Activated CD8-positive, alpha-beta T cell treated with anti-CD3 and anti-CD28 coated beads for 36 hours (primary cell): ENCODE results near the gene MAST3. TPM values are rescaled to one million over a fixed set of nuclear protein-coding genes. Genes with fewer than 3 reads are reported as not detected.

Experiments
- ATAC-seq: fragments of 200-7000 bp; cut with Tn5 transposase; one replicate; pipeline ENCODE4 v1.10.0; 2021; ENCODE audit warnings: mild to moderate bottlenecking, moderate library complexity
- CTCF ChIA-PET: fragments of 350-600 bp; sonication (Branson Sonifier 250); formaldehyde crosslinking; loops from one replicate; lab custom pipeline; 2021; ENCODE audit warnings: antibody characterized with exemption; lab: Charles Lee
- POLR2A ChIA-PET: fragments of 350-600 bp; sonication (Branson Sonifier 250); formaldehyde crosslinking; loops from one replicate; lab custom pipeline; 2021; ENCODE audit warnings: antibody characterized with exemption; lab: Charles Lee
- DNase-seq: peaks from one replicate; pipeline ENCODE4 v3.0.0-alpha.2; 2020
- H3K27ac Mint-ChIP-seq: one replicate; pipeline ENCODE4 v1.8.0; 2021; ENCODE audit warnings: mild to moderate bottlenecking, mixed read lengths
- H3K27me3 Mint-ChIP-seq: one replicate; pipeline ENCODE4 v1.8.0; 2021; ENCODE audit warnings: mixed read lengths
- H3K36me3 Mint-ChIP-seq: one replicate; pipeline ENCODE4 v1.8.0; 2021; ENCODE audit warnings: low read depth, mixed read lengths
- H3K4me1 Mint-ChIP-seq: one replicate; pipeline ENCODE4 v1.8.0; 2021; ENCODE audit warnings: low read depth, mixed read lengths
- H3K4me3 Mint-ChIP-seq: one replicate; pipeline ENCODE4 v1.8.0; 2021; ENCODE audit warnings: mild to moderate bottlenecking, moderate library complexity, mixed read lengths
- H3K9me3 Mint-ChIP-seq: one replicate; pipeline ENCODE4 v1.8.0; 2021; ENCODE audit warnings: mixed read lengths
- intact Hi-C: fragments of 100-400 bp; cut with micrococcal nuclease; formaldehyde crosslinking; loops from one replicate; pipeline ENCODE4 v1.10.0; 2022
- total RNA-seq, 2 experiments: library from RNA; stranded (reverse); gene quantifications; one replicate each; pipeline ENCODE4 v1.2.3, GENCODE V29; 2021
- TF ChIP-seq, protein P1 (sequence below): fragments of 200-600 bp; IDR thresholded peaks from one replicate; pipeline ENCODE4 v1.8.0; 2022; ENCODE audit warnings: antibody characterized with exemption, mild to moderate bottlenecking

The MAST3 gene
- total RNA-seq, 2 experiments from 2014 or later: 23.1 to 23.3 TPM

- POLR2A ChIA-PET: interaction anchor here (3.4 kb wide), 1 partner anchor 14 kb away, joined by 15 read pairs; the partner anchor contains the start of gene PIK3R2
- Mint-ChIP-seq H3K27me3 (no peaks in the 10 kb centered on the region), H3K36me3 (peaks cover 35% of the 10 kb centered on the region), H3K4me3 (no peak overlapping the region), H3K4me1 (no peaks in the 10 kb centered on the region), H3K27ac (no peak overlapping the region), H3K9me3 (no peaks in the 10 kb centered on the region)
- TF ChIP-seq, protein P1, sequence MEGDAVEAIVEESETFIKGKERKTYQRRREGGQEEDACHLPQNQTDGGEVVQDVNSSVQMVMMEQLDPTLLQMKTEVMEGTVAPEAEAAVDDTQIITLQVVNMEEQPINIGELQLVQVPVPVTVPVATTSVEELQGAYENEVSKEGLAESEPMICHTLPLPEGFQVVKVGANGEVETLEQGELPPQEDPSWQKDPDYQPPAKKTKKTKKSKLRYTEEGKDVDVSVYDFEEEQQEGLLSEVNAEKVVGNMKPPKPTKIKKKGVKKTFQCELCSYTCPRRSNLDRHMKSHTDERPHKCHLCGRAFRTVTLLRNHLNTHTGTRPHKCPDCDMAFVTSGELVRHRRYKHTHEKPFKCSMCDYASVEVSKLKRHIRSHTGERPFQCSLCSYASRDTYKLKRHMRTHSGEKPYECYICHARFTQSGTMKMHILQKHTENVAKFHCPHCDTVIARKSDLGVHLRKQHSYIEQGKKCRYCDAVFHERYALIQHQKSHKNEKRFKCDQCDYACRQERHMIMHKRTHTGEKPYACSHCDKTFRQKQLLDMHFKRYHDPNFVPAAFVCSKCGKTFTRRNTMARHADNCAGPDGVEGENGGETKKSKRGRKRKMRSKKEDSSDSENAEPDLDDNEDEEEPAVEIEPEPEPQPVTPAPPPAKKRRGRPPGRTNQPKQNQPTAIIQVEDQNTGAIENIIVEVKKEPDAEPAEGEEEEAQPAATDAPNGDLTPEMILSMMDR: no peak
- CTCF ChIA-PET: interaction anchor here (1.0 kb wide), 1 partner anchor 24 kb away, joined by 3 read pairs; no protein-coding TSS in a partner anchor
- intact Hi-C loops: no loop called here
- DNase-seq (no peak), ATAC-seq (no peak)
Measured at GRCh38 chr19:18137242-18137641, 39.7 kb downstream of the MAST3 start.

GRCh38 chr19:18137657-18138339 is 40.2 kb downstream of the MAST3 start:
- H3K4me1 Mint-ChIP-seq: no peaks in the 10 kb centered on the region
- CTCF ChIA-PET: interaction anchor here (1.0 kb wide), 3 partner anchors 15 to 25 kb away, joined by 3 to 4 read pairs (median 4); partner anchors contain the start of gene PIK3R2
- no peak for DNase-seq

GRCh38 chr19:18140473-18140872 is 42.9 kb downstream of the MAST3 start:
- Mint-ChIP-seq H3K27ac (no peak overlapping the region), H3K27me3 (no peaks in the 10 kb centered on the region), H3K4me3 (no peak overlapping the region), H3K4me1 (no peaks in the 10 kb centered on the region), H3K36me3 (peaks cover 37% of the 10 kb centered on the region), H3K9me3 (no peaks in the 10 kb centered on the region)
- CTCF ChIA-PET: interaction anchor here (1.4 kb wide), 1 partner anchor 27 kb away, joined by 3 read pairs; no protein-coding TSS in a partner anchor
- ATAC-seq (no peak), DNase-seq (no peak)
- POLR2A ChIA-PET: interaction anchor here (3.4 kb wide), 1 partner anchor 11 kb away, joined by 15 read pairs; no protein-coding TSS in a partner anchor
- TF ChIP-seq, protein P1: no peak
- intact Hi-C loops: no loop called here

More at GRCh38 chr19:18137657-18138339, 40.2 kb downstream of the MAST3 start:
- Mint-ChIP-seq H3K9me3 (no peaks in the 10 kb centered on the region), H3K27ac (no peak overlapping the region), H3K36me3 (peaks cover 30% of the 10 kb centered on the region), H3K4me3 (no peak overlapping the region), H3K27me3 (no peaks in the 10 kb centered on the region)
- intact Hi-C loops: no loop called here
- POLR2A ChIA-PET: interaction anchor here (0.6 to 3.4 kb wide), 2 partner anchors 14 to 69 kb away, joined by 3 to 15 read pairs; partner anchors contain the start of gene PIK3R2
- TF ChIP-seq, protein P1: no peak
- ATAC-seq: no peak

GRCh38 chr19:18141031-18141430 is 43.5 kb downstream of the MAST3 start:
- intact Hi-C loops: no loop called here
- ATAC-seq: no peak
- Mint-ChIP-seq H3K27me3 (no peaks in the 10 kb centered on the region), H3K4me1 (no peaks in the 10 kb centered on the region), H3K36me3 (peaks cover 34% of the 10 kb centered on the region), H3K9me3 (no peaks in the 10 kb centered on the region), H3K4me3 (no peak overlapping the region), H3K27ac (no peak overlapping the region)
- ChIA-PET CTCF (interaction anchor here (1.4 kb wide), 1 partner anchor 28 kb away, joined by 3 read pairs; no protein-coding TSS in a partner anchor), POLR2A (interaction anchor here (3.4 kb wide), 1 partner anchor 11 kb away, joined by 15 read pairs; no protein-coding TSS in a partner anchor)
- TF ChIP-seq, protein P1: no peak
- DNase-seq: no peak

DNA sequence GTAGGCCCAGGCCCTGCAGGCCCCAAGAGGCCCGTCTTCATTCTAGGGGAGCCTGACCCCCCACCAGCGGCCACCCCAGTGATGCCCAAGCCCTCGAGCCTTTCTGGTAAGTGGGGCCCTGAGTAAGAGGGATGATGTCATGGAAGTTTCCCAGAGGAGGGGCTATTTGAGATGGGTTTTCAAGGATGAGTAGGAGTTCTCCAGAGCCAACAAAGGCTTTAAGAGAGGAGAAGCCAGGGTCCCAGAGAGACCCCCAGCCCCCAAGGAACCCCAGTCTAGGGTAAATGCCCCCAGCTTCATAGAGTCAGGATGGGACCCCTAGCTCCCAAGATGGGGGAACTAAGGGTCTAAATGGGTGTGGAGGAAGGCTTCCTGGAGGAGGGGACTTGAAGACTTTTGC is 46.3 kb downstream of the MAST3 start:
- ChIA-PET POLR2A (no interaction called here), CTCF (interaction anchor here (1.0 kb wide), 1 partner anchor 24 kb away, joined by 3 read pairs; no protein-coding TSS in a partner anchor)
- TF ChIP-seq, protein P1: no peak
- peaks cover 39% of the 10 kb centered on the region for H3K36me3 Mint-ChIP-seq
- no peaks in the 10 kb centered on the region for H3K27me3 Mint-ChIP-seq
- no peak overlapping the region for H3K27ac Mint-ChIP-seq
- H3K4me1 Mint-ChIP-seq: no peaks in the 10 kb centered on the region
- intact Hi-C loops: no loop called here
- DNase-seq: no peak
- H3K4me3 Mint-ChIP-seq: no peak overlapping the region
- no peak for ATAC-seq
- no peaks in the 10 kb centered on the region for H3K9me3 Mint-ChIP-seq
